GM21528 (cell line): ENCODE results near the gene ZNF93.
"Not testable (repeated sequence)": the region's sequence is repeated elsewhere in the genome, so short reads cannot be mapped to it uniquely, and the experiment has no call there.

Source experiments
- ATAC-seq: cut with Tn5 transposase; IDR thresholded peaks from one replicate; pipeline ENCODE4 v1.9.1; 2021; ENCODE audit warnings: mild to moderate bottlenecking, moderate library complexity; ENCODE audit not compliant: unreplicated experiment, low FRiP score

The ZNF93 gene

GRCh38 chr19:19933432-19934314, 32.9 kb downstream of the ZNF93 start:
- ATAC-seq = not testable (repeated sequence)

GRCh38 chr19:19937403-19937802, 36.7 kb downstream of the ZNF93 start:
- ATAC-seq = no peak

DNA sequence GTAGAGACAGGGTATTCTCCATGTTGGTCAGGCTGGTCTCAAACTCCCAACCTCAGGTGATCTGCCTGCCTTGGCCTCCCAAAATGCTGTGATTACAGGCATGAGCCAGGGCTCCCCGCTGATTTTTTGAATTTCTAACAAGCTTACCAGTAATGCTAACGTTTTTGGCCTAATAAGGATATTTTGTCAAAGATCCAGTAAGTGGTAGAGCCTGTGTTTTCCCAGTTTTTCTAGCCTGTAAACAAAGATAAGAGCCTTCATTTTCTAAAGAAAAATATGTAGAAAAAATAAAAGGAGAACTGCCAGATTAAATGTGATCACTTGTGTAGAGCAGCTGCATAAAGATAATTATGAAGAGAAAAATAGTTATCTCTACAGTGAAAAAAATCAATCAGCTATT, 37.7 kb downstream of the ZNF93 start:
- no peak for ATAC-seq

DNA sequence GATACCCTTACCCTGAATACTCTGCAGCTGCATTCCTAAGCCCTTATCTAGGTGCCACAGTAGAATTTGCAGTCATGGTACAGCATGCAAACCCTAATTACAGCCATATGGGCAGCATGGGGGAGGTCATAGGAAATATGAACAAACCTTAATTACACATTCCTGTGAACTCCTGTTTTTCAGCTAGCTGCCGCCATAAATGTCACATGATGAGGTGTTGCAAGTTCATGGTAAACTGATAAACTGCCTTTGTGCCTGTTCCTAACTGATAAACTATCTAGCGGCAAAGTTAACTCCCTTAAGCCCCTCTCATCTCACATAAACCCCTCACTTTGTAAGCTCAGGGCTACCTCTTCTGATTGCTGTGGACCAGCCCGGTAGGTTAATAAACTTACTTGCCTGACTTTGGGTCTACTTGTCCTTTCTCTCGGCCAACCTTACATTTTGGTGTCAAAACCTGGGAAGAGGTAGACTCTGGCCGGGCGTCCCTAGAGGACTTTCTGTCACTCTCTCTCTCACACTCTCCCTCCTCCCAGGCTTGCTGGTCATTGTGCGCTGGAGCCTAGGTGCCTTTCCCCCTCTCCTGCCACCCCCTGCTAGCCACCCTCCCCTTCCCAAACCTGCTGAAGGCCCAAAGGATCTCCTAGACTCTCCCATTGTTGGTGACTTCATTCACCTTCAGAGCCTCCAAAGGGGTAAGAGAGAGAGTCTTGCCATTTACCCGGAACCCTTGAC, 43.3 kb downstream of the ZNF93 start:
- no peak for ATAC-seq

DNA sequence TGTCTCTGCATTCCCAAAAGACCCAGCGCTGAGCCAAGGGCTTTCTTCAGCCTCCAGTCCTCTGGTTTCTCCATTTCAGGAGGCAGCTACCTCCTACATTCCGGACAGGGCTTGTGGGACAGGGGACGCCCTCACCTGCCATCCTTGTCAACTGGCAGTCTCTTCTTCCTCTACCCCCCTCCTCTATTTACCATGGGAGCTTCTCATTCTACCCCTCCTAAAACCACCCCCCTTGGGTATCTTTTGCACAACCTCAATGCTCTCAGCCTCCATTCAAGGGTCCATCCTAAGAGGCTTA, 43.8 kb downstream of the ZNF93 start:
- ATAC-seq = no peak

GRCh38 chr19:19946226-19946625, 45.5 kb downstream of the ZNF93 start:
- ATAC-seq = no peak

DNA sequence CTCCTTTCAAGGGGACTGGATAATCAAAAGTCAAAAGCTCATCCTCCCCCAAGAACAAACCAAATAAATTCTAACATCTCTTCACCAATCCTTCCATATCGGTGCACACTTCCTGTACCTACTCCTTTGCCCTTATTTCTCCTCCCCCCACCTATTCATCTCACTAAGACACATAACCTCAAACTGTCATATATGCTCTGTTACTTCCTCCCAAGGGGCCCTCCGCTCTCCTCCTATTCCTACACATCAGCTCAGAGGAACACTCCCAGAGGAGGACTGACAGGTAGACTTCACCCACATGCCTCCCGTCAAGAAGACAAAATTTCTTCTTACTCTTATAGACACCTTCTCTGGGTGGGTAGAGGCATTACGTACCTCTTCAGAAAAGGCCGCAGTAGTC, 48.1 kb downstream of the ZNF93 start:
- no peak for ATAC-seq

DNA sequence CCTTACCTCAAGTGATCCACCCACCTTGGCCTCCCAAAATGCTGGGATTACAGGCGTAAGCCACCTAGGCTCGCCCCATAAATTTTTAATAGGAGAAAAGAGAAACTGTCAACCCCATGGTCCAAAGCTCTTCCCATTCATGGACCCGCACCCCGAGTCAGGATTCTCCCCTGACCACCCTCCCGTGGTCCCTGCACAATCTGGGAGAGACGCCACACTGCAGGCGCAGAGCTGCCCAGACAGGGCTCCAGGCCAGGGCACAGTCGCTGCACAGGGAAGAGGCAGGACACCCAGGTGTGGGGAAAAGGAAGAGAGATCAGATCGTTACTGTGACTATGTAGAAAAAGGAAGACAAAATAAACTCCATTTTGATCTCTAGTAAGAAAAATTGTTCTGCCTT, 54.5 kb downstream of the ZNF93 start:
- no peak for ATAC-seq

GRCh38 chr19:19956434-19957075, 55.8 kb downstream of the ZNF93 start:
- no peak for ATAC-seq

GRCh38 chr19:19957766-19958165, 57.0 kb downstream of the ZNF93 start:
- not testable (repeated sequence) for ATAC-seq

DNA sequence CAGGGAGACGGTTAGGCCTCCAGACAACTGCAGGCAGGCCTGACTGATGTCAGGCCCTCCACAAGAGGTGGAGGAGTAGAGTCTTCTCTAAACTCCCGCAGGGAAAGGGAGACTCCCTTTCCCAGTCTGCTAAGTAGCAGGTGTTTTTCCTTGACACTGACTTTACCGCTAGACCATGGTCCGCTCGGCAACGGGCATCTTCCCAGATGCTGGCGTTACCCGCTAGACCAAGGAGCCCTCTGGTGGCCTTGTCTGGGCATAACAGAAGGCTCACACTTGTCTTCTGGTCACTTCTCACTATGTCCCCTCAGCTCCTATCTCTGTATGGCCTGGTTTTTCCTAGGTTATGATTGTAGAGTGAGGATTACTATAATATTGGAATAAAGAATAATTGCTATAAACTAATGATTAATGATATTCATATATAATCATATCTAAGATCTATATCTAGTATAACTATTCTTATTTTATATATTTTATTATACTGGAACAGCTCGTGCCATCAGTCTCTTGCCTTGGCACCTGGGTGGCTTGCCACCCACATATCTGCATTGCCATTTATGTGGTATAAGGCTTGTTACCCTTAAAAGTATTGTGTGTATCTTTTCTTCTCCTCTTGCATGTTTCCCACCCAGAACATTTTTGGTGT, 58.5 kb downstream of the ZNF93 start:
- ATAC-seq = not testable (repeated sequence)

DNA sequence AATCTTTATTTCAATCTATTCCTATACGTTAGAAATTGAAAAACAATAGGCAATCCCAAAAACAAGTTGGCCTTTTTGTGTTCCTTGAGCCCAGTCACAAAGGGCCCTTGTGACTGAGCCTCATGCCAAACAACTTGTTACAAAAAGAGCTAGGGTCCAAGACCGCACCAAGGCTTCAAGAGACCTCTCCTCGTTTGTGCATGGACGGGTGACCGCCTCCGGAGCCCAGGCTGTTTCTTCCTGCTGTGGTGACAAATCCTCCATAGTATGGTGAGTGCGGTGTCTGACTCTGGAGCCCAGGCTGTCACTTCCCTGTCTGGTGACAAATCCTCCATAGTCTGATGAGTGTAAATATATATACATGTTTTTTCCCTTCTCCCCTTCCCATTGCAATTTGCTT, 63.7 kb downstream of the ZNF93 start:
- no peak for ATAC-seq

- not testable (repeated sequence) for ATAC-seq
Observed at GRCh38 chr19:19966126-19966525, 65.4 kb downstream of the ZNF93 start.

DNA sequence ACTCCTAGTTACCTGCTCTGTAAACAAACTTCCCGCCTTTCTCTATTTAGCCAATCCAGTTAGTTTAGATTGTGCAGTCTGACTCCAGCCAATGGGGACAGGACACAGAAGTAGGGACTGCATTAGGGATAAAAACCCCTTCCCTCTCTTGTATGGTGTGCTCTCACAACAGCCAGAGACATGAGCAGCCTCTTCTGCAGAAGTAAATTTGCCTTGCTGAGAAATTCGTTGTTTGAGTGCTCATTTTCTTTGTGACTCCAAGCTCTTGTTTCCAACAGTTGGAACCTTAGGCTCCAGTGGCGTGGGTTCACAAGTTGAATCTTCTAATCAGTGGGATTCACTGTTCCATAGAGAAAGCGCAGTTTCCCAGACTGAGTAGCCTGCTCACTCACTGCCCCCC, 66.1 kb downstream of the ZNF93 start:
- ATAC-seq = no peak
